A549 treated with CORT108297 at 1 μM for 4 hours (cell line): ENCODE measurements around the gene ADORA2A. TPM values are rescaled to one million over a fixed set of nuclear protein-coding genes. Genes with fewer than 3 reads are reported as not detected.

ENCODE experiments used
- total RNA-seq: library from RNA; stranded (reverse); fragments of 200-300 nt; extraction: Qiagen RNA extraction; gene quantifications from 5 replicates; pipeline ENCODE4 v1.2.3, GENCODE V29; 2022

The ADORA2A gene
- 0.59 to 1.0 TPM (median 0.89 TPM) in 5 replicates for total RNA-seq

DNA sequence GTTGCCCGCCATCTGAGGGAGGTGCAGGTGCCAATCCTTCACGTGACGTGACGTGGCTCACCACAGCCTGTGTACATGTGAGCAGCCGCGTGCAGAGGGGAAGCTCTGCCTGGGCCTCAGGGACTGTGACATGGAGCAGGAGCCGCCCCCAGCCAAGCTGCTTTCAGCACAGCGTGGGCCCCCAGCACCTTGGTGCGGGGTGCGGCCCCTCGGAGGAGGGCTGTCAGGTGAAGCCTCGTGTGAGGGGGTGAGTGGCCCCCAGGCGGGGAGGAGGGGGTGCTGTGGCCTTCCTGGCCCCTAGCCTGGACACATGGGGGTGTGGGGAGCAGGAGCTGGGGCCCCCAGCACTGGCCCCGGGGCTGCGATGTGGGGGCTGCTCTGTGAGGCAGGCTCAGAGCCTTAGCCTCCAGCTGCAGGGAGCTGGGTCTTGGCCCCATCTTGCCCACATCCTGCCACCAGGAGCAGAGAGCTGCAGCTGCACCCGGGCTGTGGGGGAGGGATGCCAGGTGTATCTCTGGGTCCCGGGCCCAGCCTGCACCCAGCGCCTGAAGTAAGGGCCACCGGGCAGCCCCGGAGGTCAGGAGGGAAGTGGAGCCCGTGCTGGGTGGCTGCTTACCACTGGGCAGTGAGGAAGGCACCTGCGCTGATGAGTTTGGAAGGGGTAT, at the start of gene ADORA2A:
Gene ADORA2A (plus strand): TSS at position 100 of the 665 bp plus-strand sequence. CDS start 5,806 bp downstream, outside the sequence.

Other genes with a start within 250 kb of the ADORA2A start
- gene SUSD2, start 246.1 kb upstream of the ADORA2A start, total RNA-seq = 51.8 to 70.7 TPM (median 69.9 TPM) in 5 replicates
- 1.8 to 3.1 TPM (median 2.5 TPM) in 5 replicates for gene GGT5, start 182.5 kb upstream of the ADORA2A start, total RNA-seq
- 12.0 to 15.6 TPM (median 14.4 TPM) in 5 replicates for gene SPECC1L, start 156.8 kb upstream of the ADORA2A start, total RNA-seq
- not detected in 5 replicates for gene UPB1, start 67.7 kb downstream of the ADORA2A start, total RNA-seq
- 40.7 to 48.8 TPM (median 43.3 TPM) in 5 replicates for gene GUCD1, start 127.5 kb downstream of the ADORA2A start, total RNA-seq
- gene SNRPD3, start 128.4 kb downstream of the ADORA2A start, total RNA-seq = 141 to 267 TPM (median 149 TPM) in 5 replicates
- gene LRRC75B, start 165.5 kb downstream of the ADORA2A start, total RNA-seq = 5.3 to 10.2 TPM (median 9.3 TPM) in 5 replicates
- 94.5 to 117 TPM (median 110 TPM) in 5 replicates for gene GGT1, start 175.6 kb downstream of the ADORA2A start, total RNA-seq